HTERT RPE-1 (cell line): ENCODE results near the gene CHEK1.
"Not testable (repeated sequence)": the region's sequence is repeated elsewhere in the genome, so short reads cannot be mapped to it uniquely, and the experiment has no call there.

Experiments used
- in situ Hi-C: fragments of 300-500 bp; cut with MboI; formaldehyde crosslinking; loops from 4 replicates; pipeline ENCODE4 v1.14.3; 2020; ENCODE audit warnings: low sequenced_read_pairs

CHEK1 gene

DNA sequence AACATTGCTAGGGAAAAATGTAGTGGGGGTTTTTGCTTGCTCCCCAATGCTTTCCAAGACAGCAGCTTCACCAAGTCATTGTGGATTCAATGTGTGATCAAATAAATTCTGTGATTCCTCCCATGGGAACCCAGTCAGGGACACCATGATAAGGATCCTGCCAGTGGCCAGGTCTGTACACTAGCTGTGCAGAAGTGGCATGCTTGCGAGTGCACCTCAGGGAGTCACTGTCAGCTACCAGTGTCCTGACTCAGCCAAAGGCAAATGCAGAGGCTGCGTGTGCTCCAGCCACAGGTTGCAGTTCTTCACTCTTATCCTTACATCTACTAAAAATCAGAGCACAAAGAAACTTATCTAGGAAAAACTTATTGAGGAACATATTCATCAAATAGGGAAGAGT, 65.0 kb downstream of the CHEK1 start:
- in situ Hi-C loops, result no loop called here

DNA sequence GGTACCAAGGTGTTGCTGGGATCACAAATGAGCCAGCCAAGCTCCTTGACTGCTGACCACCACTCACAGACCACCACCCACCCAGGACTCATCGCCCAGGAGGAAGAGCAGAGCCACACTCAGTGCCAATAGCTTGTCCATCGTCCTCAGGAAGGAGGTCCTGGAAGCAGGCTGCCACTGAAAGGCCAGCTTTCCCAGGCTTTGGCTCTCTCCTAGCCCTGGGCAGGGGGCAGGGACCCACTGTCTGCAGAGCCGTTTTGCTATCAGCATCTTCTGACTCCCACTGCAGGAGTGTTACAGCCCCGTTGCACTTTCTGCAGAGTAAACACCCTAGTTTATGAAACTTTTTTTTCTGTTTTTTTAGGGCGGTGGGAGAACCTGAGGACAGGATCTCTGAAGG, 67.9 kb downstream of the CHEK1 start:
- in situ Hi-C loops, result no loop called here

DNA sequence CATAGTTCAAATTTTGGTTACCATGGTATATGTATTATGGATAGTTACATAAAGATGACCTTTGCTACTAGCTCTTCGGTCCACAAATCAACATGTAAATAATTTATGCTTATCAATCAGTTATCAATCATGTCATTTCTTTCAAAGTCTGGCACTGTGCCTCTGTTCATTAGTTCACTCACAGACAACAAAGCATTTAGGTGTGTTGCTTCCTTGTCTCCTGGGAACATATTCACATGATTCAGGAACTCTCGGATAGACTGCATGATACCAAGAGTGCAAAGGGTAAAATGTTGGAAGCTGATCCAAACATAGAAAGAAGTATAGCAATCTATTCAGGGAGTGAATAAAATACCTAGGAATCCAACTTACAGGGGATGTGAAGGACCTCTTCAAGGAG, 70.0 kb downstream of the CHEK1 start:
- in situ Hi-C loops, result no loop called here

DNA sequence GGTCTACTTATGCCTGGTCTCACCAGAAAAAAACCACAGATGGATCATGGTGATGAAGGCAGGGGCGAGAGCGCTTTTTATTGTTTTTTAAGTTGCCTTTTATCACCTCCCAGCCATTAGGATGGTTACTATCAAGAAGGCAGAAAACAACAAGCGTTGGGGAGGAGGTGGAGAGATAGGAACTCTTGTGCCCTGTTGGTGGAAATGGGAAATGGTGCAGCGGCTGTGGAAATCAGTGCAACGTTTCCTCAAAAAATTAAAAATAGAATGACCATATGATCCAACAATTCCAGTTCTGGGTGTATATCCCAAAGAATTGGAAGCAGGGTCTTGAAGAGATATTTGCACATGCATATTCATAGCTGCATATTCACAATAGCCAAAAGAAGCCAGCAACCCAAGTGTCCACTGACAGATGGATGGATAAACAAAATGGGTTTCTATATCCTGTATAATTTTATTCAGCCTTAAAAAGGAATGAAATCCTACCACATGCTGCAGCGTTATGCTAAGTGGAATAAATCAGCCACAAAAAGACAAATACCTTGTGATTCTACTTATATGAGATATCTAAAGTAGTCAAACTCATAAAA, 76.2 kb downstream of the CHEK1 start:
- in situ Hi-C loops, result no loop called here

DNA sequence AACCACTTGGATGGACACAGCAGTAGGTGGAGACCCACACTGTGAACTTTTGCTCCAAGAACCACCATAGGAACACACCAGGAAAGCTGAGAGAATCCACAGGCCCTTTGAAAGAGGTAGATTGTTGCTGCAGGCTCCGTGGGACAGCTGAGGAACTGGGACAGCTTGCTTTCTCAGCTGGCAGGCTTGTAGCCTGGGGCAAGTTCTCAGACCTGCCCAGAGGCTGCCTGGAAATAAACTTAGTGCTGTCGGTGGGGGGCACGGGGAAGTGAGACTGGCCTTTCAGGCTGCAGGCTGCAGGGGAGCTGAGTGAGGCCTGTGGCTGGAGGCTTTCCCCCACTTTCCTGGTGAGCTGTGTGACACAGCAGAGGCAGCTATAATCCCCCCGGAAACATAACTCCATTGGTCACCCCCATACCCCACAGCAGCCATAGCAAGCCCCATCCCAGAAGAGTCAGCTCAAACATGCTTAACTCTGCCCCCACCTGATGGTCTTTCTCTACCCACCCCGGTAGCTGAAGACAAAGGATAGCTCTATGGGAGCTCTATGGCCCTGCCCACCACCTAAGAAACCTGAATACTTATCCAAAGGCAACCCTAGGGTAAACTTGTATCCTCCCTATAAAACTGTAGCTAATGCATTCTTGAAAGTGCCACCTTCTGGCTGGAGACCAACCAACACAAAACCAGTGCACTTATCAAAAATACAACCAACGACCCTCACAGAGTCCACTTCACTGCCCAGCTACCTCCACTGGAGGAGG, 77.1 kb downstream of the CHEK1 start:
- in situ Hi-C loops, result no loop called here

DNA sequence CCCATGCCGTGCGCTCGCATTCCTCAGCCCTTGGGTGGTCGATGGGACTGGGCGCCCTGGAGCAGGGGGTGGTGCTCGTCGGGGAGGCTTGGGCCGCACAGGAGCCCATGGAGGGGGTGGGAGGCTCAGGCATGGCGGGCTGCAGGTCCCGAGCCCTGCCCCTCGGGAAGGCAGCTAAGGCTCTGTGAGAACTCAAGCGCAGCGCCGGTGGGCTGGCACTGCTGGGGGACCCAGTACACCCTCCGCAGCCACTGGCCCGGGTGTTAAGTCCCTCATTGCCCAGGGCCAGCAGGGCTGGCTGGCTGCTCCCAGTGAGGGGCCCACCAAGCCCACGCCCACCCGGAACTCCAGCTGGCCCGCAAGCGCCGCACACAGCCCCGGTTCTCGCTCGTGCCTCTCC, 79.7 kb downstream of the CHEK1 start:
- in situ Hi-C loops, result not testable (repeated sequence)

DNA sequence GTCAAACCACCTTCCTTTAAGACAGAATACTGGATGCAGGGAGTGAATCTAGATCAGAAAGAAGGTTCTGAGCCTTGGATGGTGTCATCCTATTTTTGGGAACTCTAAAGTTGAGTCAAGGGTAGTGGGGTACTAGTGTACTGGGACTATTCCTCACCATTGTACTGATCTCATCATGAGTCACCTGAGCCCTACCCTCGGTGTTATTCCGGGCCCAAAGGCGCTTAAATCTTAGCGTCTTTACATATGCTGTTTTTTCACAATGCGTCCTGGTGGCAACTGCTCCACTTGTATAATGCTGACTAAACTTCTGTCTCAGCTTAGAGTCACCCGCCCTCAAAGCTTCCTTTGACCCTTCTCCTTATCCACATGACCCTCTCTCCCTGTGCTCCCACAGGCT, 95.8 kb downstream of the CHEK1 start:
- in situ Hi-C loops, result no loop called here

DNA sequence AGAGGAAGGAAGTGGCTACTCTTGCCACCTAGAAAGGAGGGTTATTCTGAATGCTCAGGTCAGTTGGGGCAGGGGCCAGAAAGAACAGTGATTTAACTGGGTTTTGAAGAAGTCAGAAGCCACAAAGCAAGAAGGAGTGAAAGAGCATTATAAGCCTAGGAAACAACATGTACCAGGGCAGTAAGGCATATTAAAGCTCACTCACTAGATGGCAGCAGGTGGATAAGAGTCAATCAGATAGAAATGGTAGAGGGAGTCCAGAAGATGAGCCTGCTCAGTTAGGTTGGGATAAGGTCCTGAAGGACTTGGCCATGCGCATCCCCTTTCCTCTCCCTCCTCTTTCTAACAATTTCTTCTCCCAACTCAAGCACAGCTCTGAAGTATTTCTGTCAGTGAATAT, 99.2 kb downstream of the CHEK1 start:
- in situ Hi-C loops, result no loop called here
